HCT116 (cell line): ENCODE data around the gene SOS1. TPM values are rescaled to one million over a fixed set of nuclear protein-coding genes. Genes with fewer than 3 reads are reported as not detected.

ENCODE experiments used
- ATAC-seq: fragments of 200-7000 bp; cut with Tn5 transposase; 2 replicates; pipeline ENCODE4 v1.9.1; 2020; ENCODE audit warnings: mild to moderate bottlenecking, moderate library complexity
- BruUV-seq: library from RNA; stranded (reverse); fragments of 400-500 nt; replicated peaks from 2 replicates; lab custom pipeline; 2021; lab: Mats Ljungman, UMichigan
- CTCF ChIA-PET: fragments of 300-600 bp; sonication (Branson Sonifier 250); formaldehyde crosslinking; loops from one replicate; lab custom pipeline; 2021; ENCODE audit warnings: antibody characterized with exemption; lab: Charles Lee
- POLR2A ChIA-PET: fragments of 300-600, 350-600 bp; sonication (Branson Sonifier 250); formaldehyde crosslinking; loops from one replicate; lab custom pipeline; 2021; ENCODE audit warnings: antibody characterized with exemption; lab: Charles Lee
- RAD21 ChIA-PET, 2 experiments: fragments of 300-600 bp; sonication (Branson Sonifier 250); formaldehyde crosslinking; loops; one replicate each; lab custom pipeline; 2023; ENCODE audit warnings: low total read pairs in 2 of 2; ENCODE audit not compliant: uncharacterized antibody in 2 of 2, unreplicated experiment in 2 of 2, low non-redundant PET in 1 of 2; lab: Charles Lee
- DNase-seq: peaks from one replicate; pipeline ENCODE4 v3.0.0-alpha.2; 2010; ENCODE audit warnings: low read depth, low spot score
- H2AFZ ChIP-seq: fragments of 200-600 bp; shearing (Covaris generic), sonication (generic); 2 replicates; pipeline ENCODE4 v1.6.1; 2017; ENCODE audit warnings: low read depth, mixed run types, mixed read lengths, antibody characterized with exemption, low read length; ENCODE audit not compliant: poor library complexity, severe bottlenecking
- H3K27ac ChIP-seq: 2 replicates; pipeline ENCODE4 v1.5.1; 2012; ENCODE audit warnings: low read depth, low read length
- H3K27me3 ChIP-seq: fragments of 200-600 bp; sonication (generic); 2 replicates; pipeline ENCODE4 v1.6.1; 2016; ENCODE audit warnings: mixed run types, low read length, mixed read lengths; ENCODE audit not compliant: insufficient read depth
- H3K36me3 ChIP-seq, 2 experiments: fragments of 200-500 bp in 1 of 2; fragments of 200-600 bp in 1 of 2; sonication (Bioruptor generic) in 1 of 2; sonication (generic) in 1 of 2; 2 replicates each; pipeline versions ENCODE4 v1.5.1 to v1.6.1; 2014 to 2016; ENCODE audit warnings: low read length in 2 of 2, inconsistent platforms in 1 of 2, mixed read lengths in 1 of 2, mixed run types in 1 of 2; ENCODE audit not compliant: insufficient read depth in 2 of 2, control insufficient read depth in 1 of 2
- H3K4me1 ChIP-seq, 2 experiments: fragments of 200-600 bp in 1 of 2; sonication (generic) in 1 of 2; 2 replicates each; pipeline versions ENCODE4 v1.5.1 to v1.6.1; 2012 to 2017; ENCODE audit warnings: low read length in 2 of 2, inconsistent platforms in 1 of 2, mild to moderate bottlenecking in 1 of 2, mixed read lengths in 1 of 2, mixed run types in 1 of 2, moderate library complexity in 1 of 2; ENCODE audit not compliant: insufficient read depth in 2 of 2, control insufficient read depth in 1 of 2
- H3K4me2 ChIP-seq: fragments of 200-600 bp; sonication (generic); 2 replicates; pipeline ENCODE4 v1.6.1; 2017; ENCODE audit warnings: mixed run types, low read length, mixed read lengths
- H3K4me3 ChIP-seq, 2 experiments: fragments of 200-600 bp in 1 of 2; sonication (generic) in 1 of 2; replicated peaks in 1 of 2; 2 replicates each; pipeline ENCODE4 v1.5.1; 2011 to 2016; ENCODE audit warnings: low read length in 2 of 2, control low read depth in 1 of 2, low read depth in 1 of 2, mild to moderate bottlenecking in 1 of 2, mixed read lengths in 1 of 2, mixed run types in 1 of 2
- H3K79me2 ChIP-seq: fragments of 200-600 bp; sonication (generic); 2 replicates; pipeline ENCODE4 v1.6.1; 2017; ENCODE audit warnings: mild to moderate bottlenecking, mixed run types, low read length, moderate library complexity, mixed read lengths; ENCODE audit not compliant: insufficient read depth
- H3K9ac ChIP-seq: fragments of 200-600 bp; sonication (generic); 2 replicates; pipeline ENCODE4 v1.6.1; 2016; ENCODE audit warnings: low read length, mixed read lengths
- H3K9me2 ChIP-seq: fragments of 200-600 bp; sonication (generic), shearing (Covaris generic); 2 replicates; pipeline ENCODE4 v1.6.1; 2017; ENCODE audit warnings: mixed run types, mild to moderate bottlenecking, moderate library complexity; ENCODE audit not compliant: insufficient read depth
- H3K9me3 ChIP-seq, 2 experiments: fragments of 200-500 bp in 1 of 2; fragments of 200-600 bp in 1 of 2; sonication (Bioruptor generic) in 1 of 2; sonication (generic) in 1 of 2; 2 replicates each; pipeline ENCODE4 v1.6.1; 2014 to 2017; ENCODE audit warnings: low read length in 2 of 2, mixed read lengths in 2 of 2, inconsistent platforms in 1 of 2, low read depth in 1 of 2, mild to moderate bottlenecking in 1 of 2, mixed run types in 1 of 2, moderate library complexity in 1 of 2; ENCODE audit not compliant: control insufficient read depth in 1 of 2, insufficient read depth in 1 of 2
- H4K20me1 ChIP-seq: fragments of 200-600 bp; sonication (generic), shearing (Covaris generic); 2 replicates; pipeline ENCODE4 v1.6.1; 2017; ENCODE audit warnings: mixed run types, mild to moderate bottlenecking, moderate library complexity; ENCODE audit not compliant: insufficient read depth
- CTCF ChIP-seq, 3 experiments: fragments of 200-600 bp in 1 of 3; sonication (generic) in 1 of 3; IDR thresholded peaks in 2 of 3; conservative IDR thresholded peaks in 1 of 3; 2 replicates each; pipeline ENCODE4 v1.5.1; 2012 to 2017; ENCODE audit warnings: low read depth in 2 of 3, low read length in 2 of 3, antibody characterized with exemption in 1 of 3, borderline replicate concordance in 1 of 3, control low read depth in 1 of 3, mild to moderate bottlenecking in 1 of 3, mixed read lengths in 1 of 3, mixed run types in 1 of 3, moderate library complexity in 1 of 3; ENCODE audit not compliant: insufficient read depth in 1 of 3
- ELF1 ChIP-seq: IDR thresholded peaks from 2 replicates; pipeline ENCODE4 v1.6.1; 2012; ENCODE audit warnings: low read depth, borderline replicate concordance
- EZH2 ChIP-seq: fragments of 200-600 bp; sonication (generic); IDR thresholded peaks from 2 replicates; pipeline ENCODE4 v1.6.1; 2017; ENCODE audit warnings: antibody characterized with exemption, mixed run types
- FOSL1 ChIP-seq: IDR thresholded peaks from 2 replicates; pipeline ENCODE4 v1.6.1; 2012; ENCODE audit warnings: low read depth
- JUND ChIP-seq: IDR thresholded peaks from 2 replicates; pipeline ENCODE4 v1.6.1; 2012
- MAX ChIP-seq: IDR thresholded peaks from 2 replicates; pipeline ENCODE4 v1.6.1; 2012
- RAD21 ChIP-seq: IDR thresholded peaks from 2 replicates; pipeline ENCODE4 v1.6.1; 2012; ENCODE audit warnings: low read depth, mild to moderate bottlenecking
- REST ChIP-seq: IDR thresholded peaks from 2 replicates; pipeline ENCODE4 v1.6.1; 2012; ENCODE audit warnings: low read depth
- SIN3A ChIP-seq: IDR thresholded peaks from 2 replicates; pipeline ENCODE4 v1.6.1; 2012; ENCODE audit warnings: low read depth
- TCF7L2 ChIP-seq: IDR thresholded peaks from 2 replicates; pipeline ENCODE4 v1.7.0; 2011; ENCODE audit warnings: borderline replicate concordance, inconsistent platforms; ENCODE audit not compliant: insufficient read depth, insufficient read length; ENCODE audit errors: extremely low read depth
- ZFX ChIP-seq: fragments of 450-650 bp; IDR thresholded peaks from 2 replicates; pipeline ENCODE4 v1.6.1; 2017
- intact Hi-C: fragments of 100-400 bp; cut with micrococcal nuclease; formaldehyde crosslinking; loops from 2 replicates; pipeline ENCODE4 v1.10.0; 2022
- total RNA-seq: library from RNA; stranded (reverse); gene quantifications from one replicate; pipeline ENCODE4 v1.2.1, GENCODE V29; 2021; ENCODE audit not compliant: unreplicated experiment

Gene SOS1
- total RNA-seq, 1 experiment from 2014 or later, result 19.4 TPM

GRCh38 chr2:39094717-39095363, 26.0 kb downstream of the SOS1 start:
- Histone ChIP-seq H3K27ac (no peak overlapping the region), H3K9ac (no peak overlapping the region), H3K4me2 (no peak overlapping the region), H2AFZ (no peak overlapping the region), H4K20me1 (peaks cover 5% of the 10 kb centered on the region; the same call in 1 of the 2 replicates), H3K9me2 (no peaks in the 10 kb centered on the region), H3K9me3 (no peaks in the 10 kb centered on the region), H3K79me2 (peaks cover 37% of the 10 kb centered on the region), H3K4me3 (no peak overlapping the region), H3K36me3 (no peaks in the 10 kb centered on the region), H3K4me1 (no peaks in the 10 kb centered on the region), H3K27me3 (no peaks in the 10 kb centered on the region)
- BruUV-seq, result no TSS peak
- ChIA-PET CTCF (no interaction called here), POLR2A (interaction anchor here (0.6 kb wide), 1 partner anchor 16 kb away, joined by 4 read pairs; no protein-coding TSS in a partner anchor), RAD21 (no interaction called here)
- no peak for ATAC-seq
- intact Hi-C loops, result no loop called here
- no peak for DNase-seq
- TF ChIP-seq CTCF (IDR thresholded peaks at IDR 0.05 in 2 of 3, conservative IDR thresholded peaks at IDR 0.05 in 1 of 3; ENCODE audit: borderline replicate concordance in 1 of 3, insufficient read depth in 1 of 3, low read depth in 2 of 3, low read length in 2 of 3) (no peak), TCF7L2 (no peak), RAD21 (no peak), ZFX (no peak)

GRCh38 chr2:39093218-39093898, 27.5 kb downstream of the SOS1 start:
- BruUV-seq, result no TSS peak
- H3K9ac ChIP-seq, result no peak overlapping the region
- H3K27ac ChIP-seq, result no peak overlapping the region
- ATAC-seq (no peak), DNase-seq (no peak)
- H4K20me1 ChIP-seq, result peaks cover 5% of the 10 kb centered on the region; the same call in 1 of the 2 replicates
- H3K27me3 ChIP-seq, result no peaks in the 10 kb centered on the region
- H2AFZ ChIP-seq, result no peak overlapping the region
- no peak overlapping the region for H3K4me3 ChIP-seq
- ChIA-PET CTCF (no interaction called here), RAD21 (no interaction called here), POLR2A (no interaction called here)
- no peaks in the 10 kb centered on the region for H3K36me3 ChIP-seq
- no peaks in the 10 kb centered on the region for H3K9me2 ChIP-seq
- no peak overlapping the region for H3K4me2 ChIP-seq
- peaks cover 45% of the 10 kb centered on the region for H3K79me2 ChIP-seq
- no peaks in the 10 kb centered on the region for H3K9me3 ChIP-seq
- intact Hi-C loops, result no loop called here
- H3K4me1 ChIP-seq, result no peaks in the 10 kb centered on the region
- TF ChIP-seq MAX (no peak), REST (no peak), FOSL1 (no peak), EZH2 (no peak), ZFX (no peak), ELF1 (no peak), SIN3A (no peak), JUND (no peak)
